HG03103 (cell line): ENCODE data around the gene ZNF583.

ENCODE experiments used
- ATAC-seq: cut with Tn5 transposase; IDR thresholded peaks from one replicate; pipeline ENCODE4 v1.9.1; 2021; ENCODE audit warnings: low read depth; ENCODE audit not compliant: unreplicated experiment

ZNF583 gene

DNA sequence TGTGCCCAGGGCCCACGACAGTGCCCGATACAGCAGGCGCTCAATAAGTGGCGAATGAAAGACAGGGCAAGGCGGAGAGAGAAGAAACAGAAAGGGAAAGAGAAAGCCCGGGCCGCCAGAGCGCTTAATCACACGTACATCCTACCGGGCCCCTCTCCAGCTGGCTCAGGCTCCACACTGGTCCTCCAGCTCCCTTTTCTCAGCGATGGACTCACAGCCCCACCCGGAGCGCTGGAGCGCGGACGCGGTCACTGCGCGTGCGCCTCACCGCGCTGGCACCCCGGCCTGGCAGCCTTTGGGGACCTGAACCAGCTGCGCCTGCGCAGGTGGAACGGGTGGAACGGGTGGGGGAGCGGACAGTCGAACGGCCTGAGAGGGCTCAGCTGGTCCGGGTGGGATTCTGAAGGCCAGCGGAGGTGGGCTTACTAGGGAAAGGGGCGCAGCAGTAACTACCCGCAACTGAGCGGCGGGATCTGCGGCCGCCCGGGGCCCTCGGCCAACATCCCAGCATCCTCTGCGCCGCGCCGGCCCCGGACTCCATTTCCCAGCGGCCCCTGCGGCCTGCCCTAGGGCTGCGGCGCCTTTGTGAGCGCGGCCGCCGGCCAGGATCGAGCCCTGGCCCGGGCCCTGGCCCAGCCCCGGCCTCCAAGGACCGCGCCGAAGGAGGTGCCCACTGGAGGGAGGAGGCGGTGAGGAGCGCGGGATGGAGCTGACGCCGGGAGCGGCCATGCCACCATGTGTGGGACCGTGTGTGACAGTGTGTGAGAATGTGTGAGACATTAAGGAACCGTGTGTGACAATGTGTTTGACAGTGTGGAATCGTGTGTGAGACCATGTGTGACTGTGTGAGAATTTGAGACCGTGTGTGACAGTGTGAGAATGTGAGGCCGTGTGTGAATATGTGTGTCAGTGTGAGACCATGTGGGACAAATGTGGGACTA lies at the start of gene ZNF583:
ZNF583 (plus strand) TSS at position 569 of the 941 bp plus-strand sequence. CDS start 2,783 bp downstream, outside the sequence.
- ATAC-seq: peak; percentile 83

GRCh38 chr19:56355517-56355916 lies 48.6 kb upstream of the ZNF583 start:
- no peak for ATAC-seq

DNA sequence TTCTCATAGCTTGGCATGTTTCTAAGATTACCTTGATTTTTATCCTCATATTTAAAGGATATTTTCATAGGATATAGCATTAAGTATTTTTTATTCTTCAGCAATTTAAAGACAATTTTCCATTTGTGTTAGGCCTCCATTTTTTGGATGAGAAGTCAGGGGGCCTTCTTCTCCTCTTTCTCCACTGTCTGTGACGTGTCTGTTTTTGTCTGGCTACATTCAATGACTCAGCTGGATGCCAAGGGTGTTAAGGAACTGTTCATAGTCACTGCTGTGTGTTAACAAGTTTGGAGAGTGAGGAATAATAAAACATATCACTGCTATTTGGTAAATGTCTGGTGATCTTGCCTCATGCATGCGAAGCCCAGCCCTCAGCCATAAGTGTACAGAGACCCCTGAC lies 47.2 kb upstream of the ZNF583 start:
- no peak for ATAC-seq

DNA sequence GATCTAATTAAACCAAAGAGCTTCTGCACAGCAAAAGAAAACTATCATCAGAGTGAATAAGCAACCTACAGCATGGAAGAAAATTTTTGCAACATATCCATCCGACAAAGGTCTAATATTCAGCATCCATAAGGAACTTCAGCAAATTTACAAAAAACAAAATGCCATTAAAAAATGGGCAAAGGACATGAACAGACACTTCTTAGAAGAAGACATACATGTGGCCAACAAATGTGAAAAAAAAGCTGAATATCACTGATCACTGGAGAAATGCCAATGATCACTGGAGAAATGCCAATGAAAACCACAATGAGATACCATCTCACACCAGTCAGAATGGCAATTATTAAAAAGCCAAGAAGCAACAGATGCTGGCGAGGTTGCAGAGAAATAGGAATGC lies 43.3 kb upstream of the ZNF583 start:
- no peak for ATAC-seq

DNA sequence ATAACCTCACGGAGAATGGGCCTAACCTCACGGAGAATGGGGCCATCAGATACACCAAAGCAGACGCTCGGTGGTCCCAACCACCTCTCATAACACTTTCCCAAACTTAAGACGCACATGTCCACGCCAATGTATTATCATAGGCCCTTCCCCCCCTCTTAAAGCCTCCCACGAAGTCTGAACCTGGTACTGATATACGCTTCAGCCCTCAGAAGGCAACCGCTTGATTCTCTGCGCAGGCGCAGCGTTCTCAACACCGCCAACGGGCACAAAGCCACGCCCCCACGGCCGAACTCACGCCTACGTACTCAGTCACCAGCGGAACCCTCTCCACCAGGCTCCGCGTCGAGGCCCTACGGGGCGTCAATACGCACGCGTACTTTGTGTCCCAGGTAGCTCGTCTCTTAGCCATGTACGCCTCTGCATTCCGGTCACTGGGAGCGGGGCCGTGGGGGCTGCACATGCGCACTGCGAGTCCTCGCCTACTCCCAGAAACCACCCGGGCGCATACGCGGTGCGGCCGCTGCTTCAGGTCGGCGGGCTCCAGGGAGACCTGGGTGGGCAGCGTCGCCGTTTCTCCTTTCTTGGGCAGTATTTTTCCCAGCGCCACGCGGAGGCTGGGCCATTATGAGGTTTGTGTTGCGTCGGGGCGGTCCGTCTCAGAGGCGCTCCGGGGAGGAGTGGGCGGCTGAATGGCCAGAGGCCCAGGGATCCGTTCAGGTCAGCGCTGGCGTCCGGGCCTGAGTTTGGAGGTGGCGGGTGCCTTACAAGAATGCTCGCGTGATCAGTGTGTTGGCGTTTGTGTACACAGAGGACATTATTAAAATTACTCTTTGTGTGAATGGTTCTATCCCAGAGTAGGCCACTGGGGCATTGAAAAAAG lies 36.1 kb upstream of the ZNF583 start:
- peak; percentile 65 for ATAC-seq

GRCh38 chr19:56369886-56370676 lies 34.1 kb upstream of the ZNF583 start:
- ATAC-seq: no peak

DNA sequence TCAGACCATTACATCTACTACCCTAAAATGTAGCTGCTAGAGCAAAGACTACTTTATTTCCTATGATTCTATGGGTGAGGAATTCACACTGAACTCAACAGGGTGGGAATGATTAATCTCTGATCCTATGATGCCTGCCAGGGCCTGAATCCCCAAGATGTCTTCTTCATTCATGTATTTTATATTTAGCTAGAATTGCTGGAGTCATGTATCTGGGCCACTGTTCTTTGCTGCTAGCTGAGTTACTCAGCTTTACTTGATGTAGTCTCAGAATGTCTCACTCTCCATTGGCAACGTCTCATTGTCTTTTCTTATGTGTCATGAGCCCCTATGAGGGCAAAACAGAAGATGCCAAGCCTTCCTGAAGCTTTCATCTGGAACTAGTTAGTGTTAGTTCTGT lies 31.9 kb upstream of the ZNF583 start:
- no peak for ATAC-seq

DNA sequence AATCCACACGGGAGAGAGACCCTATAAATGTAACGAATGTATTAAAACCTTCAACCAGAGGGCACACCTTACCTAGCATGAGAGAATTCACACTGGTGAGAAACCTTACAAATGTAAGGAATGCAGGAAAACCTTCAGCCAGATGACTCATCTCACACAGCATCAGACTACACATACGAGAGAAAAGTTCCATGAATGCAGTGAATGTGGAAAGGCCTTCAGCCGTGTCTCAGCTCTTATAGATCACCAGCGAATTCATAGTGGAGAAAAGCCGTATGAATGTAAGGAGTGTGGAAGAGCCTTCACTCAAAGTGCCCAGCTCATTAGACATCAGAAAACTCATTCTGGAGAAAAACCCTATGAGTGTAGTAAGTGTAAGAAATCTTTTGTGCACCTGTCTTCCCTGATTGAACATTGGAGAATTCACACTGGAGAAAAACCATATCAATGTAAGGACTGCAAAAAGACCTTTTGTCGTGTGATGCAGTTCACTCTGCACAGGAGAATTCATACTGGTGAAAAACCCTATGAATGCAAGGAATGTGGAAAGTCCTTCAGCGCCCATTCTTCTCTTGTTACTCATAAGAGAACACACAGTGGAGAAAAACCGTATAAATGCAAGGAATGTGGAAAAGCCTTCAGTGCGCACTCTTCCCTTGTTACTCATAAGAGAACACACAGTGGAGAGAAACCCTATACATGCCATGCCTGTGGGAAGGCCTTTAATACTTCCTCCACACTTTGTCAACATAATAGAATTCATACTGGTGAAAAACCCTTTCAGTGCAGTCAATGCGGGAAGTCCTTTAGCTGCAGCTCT lies 26.8 kb upstream of the ZNF583 start:
- ATAC-seq: no peak

DNA sequence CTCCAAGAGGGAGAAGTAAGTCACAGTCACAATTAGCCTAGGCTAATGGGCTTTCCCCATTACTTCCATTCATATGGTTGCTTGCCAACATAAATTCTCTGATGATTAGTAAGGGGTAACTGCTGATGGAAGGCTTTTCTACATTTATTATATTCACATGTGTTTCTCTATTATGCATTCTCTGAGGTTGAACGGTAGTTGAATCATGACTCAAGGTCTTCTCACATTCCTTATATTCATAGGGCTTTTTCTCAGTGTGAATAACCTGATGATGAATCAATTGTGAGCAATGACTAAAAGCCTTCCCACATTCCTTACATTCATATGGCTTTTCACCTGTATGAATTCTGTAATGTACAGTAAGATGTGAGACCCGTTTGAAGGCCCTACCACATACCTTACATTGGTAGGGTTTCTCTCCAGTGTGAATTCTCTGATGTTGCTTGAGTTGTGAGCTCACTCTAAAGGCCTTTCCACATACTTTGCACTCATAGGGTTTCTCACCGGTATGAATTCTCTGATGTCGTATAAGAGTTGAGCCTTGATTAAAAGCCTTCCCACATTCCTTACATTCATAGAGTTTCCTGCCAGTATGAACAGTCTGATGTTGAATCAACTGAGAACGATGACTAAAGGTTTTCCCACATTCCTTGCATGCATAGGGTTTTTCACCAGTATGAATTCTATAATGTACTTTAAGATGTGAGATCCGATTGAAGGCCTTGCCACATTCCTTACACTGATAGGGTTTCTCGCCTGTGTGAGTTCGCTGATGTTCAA lies 20.1 kb upstream of the ZNF583 start:
- no peak for ATAC-seq

- peak; percentile 97 for ATAC-seq
Observed at GRCh38 chr19:56393119-56394012, 10.8 kb upstream of the ZNF583 start, which contains the start of gene ZNF582. TSS of gene ZNF582 (minus strand) at chr19:56393534. CDS start at chr19:56391752, 1,782 bp downstream.

GRCh38 chr19:56398809-56399208 lies 5.3 kb upstream of the ZNF583 start:
- no peak for ATAC-seq

- no peak for ATAC-seq
Observed at GRCh38 chr19:56400485-56400884, 3.6 kb upstream of the ZNF583 start.

GRCh38 chr19:56403261-56403660 lies 871 bp upstream of the ZNF583 start:
- no peak for ATAC-seq

- ATAC-seq: no peak
Observed at GRCh38 chr19:56404705-56405056, 549 bp downstream of the ZNF583 start.

- ATAC-seq: no peak
Observed at GRCh38 chr19:56405062-56405461, 930 bp downstream of the ZNF583 start.

DNA sequence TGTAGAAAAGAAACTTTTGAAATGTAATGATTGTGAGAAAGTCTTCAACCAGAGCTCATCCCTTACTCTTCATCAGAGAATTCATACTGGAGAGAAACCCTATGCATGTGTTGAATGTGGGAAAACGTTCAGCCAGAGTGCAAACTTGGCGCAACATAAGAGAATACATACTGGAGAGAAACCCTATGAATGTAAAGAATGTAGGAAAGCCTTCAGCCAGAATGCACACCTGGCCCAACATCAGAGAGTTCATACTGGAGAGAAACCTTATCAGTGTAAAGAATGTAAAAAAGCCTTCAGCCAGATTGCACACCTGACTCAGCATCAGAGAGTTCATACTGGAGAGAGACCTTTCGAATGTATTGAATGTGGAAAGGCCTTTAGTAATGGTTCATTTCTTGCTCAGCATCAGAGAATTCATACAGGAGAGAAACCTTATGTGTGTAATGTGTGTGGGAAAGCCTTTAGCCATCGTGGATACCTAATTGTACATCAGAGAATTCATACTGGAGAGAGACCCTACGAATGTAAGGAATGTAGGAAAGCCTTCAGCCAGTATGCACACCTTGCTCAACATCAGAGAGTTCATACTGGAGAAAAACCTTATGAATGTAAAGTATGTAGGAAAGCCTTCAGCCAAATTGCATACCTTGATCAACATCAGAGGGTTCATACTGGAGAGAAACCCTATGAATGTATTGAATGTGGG lies 19.3 kb downstream of the ZNF583 start:
- no peak for ATAC-seq

GRCh38 chr19:56423985-56424353 lies 19.8 kb downstream of the ZNF583 start:
- no peak for ATAC-seq
